Neural crest cell (in vitro differentiated cells): ENCODE data around the gene TMEM154. TPM values are rescaled to one million over a fixed set of nuclear protein-coding genes. Genes with fewer than 3 reads are reported as not detected.

ENCODE experiments used
- DNase-seq: peaks from one replicate; pipeline ENCODE4 v3.0.0; 2021; ENCODE audit warnings: low read depth, mixed read lengths, low spot score
- H3K27ac Mint-ChIP-seq: one replicate; pipeline ENCODE4 v1.8.0; 2021; ENCODE audit warnings: mild to moderate bottlenecking, mixed read lengths; ENCODE audit not compliant: unreplicated experiment
- H3K27me3 Mint-ChIP-seq: 2 replicates; pipeline ENCODE4 v1.8.0; 2021; ENCODE audit warnings: low read depth, mild to moderate bottlenecking, mixed read lengths
- H3K36me3 Mint-ChIP-seq: 2 replicates; pipeline ENCODE4 v1.8.0; 2021; ENCODE audit warnings: low read depth, mild to moderate bottlenecking, mixed read lengths
- H3K4me1 Mint-ChIP-seq: 2 replicates; pipeline ENCODE4 v1.8.0; 2021; ENCODE audit warnings: mixed read lengths
- H3K4me3 Mint-ChIP-seq: one replicate; pipeline ENCODE4 v1.8.0; 2021; ENCODE audit warnings: mild to moderate bottlenecking, mixed read lengths
- H3K9me3 Mint-ChIP-seq: 2 replicates; pipeline ENCODE4 v1.8.0; 2021; ENCODE audit warnings: mixed read lengths
- CTCF ChIP-seq: fragments of 200-600 bp; sonication (generic); conservative IDR thresholded peaks from 2 replicates; pipeline ENCODE4 v1.5.0; 2021; ENCODE audit warnings: antibody characterized with exemption, mild to moderate bottlenecking
- total RNA-seq: library from RNA; stranded (reverse); gene quantifications from 2 replicates; pipeline ENCODE4 v1.2.1, GENCODE V29; 2021

Gene TMEM154
- total RNA-seq, 1 donor from 2014 or later: 0.44 TPM

GRCh38 chr4:152704788-152705187, 25.0 kb upstream of the TMEM154 start:
- no peak for DNase-seq
- Mint-ChIP-seq H3K9me3 (peaks cover 10% of the 10 kb centered on the region), H3K27ac (no peak overlapping the region), H3K36me3 (no peaks in the 10 kb centered on the region), H3K27me3 (peaks cover 2% of the 10 kb centered on the region), H3K4me1 (peaks cover 9% of the 10 kb centered on the region), H3K4me3 (no peak overlapping the region)
- TF ChIP-seq CTCF: no peak

- H3K4me3 Mint-ChIP-seq: no peak overlapping the region
- H3K4me1 Mint-ChIP-seq: peaks cover 37% of the 10 kb centered on the region
Observed at GRCh38 chr4:152700151-152700550, 20.4 kb upstream of the TMEM154 start.

GRCh38 chr4:152699313-152699712, 19.5 kb upstream of the TMEM154 start:
- peaks cover 2% of the 10 kb centered on the region for H3K27me3 Mint-ChIP-seq
- peaks cover 3% of the 10 kb centered on the region for H3K9me3 Mint-ChIP-seq
- no peak overlapping the region for H3K27ac Mint-ChIP-seq
- no peak overlapping the region for H3K4me3 Mint-ChIP-seq
- H3K4me1 Mint-ChIP-seq: peaks cover 37% of the 10 kb centered on the region
- no peak for DNase-seq
- H3K36me3 Mint-ChIP-seq: no peaks in the 10 kb centered on the region
- TF ChIP-seq CTCF: no peak

More at GRCh38 chr4:152700151-152700550, 20.4 kb upstream of the TMEM154 start:
- no peak overlapping the region for H3K27ac Mint-ChIP-seq
- no peaks in the 10 kb centered on the region for H3K36me3 Mint-ChIP-seq
- peaks cover 7% of the 10 kb centered on the region for H3K9me3 Mint-ChIP-seq
- H3K27me3 Mint-ChIP-seq: peaks cover 2% of the 10 kb centered on the region
- TF ChIP-seq CTCF: no peak
- no peak for DNase-seq

GRCh38 chr4:152698089-152698499, 18.3 kb upstream of the TMEM154 start:
- Mint-ChIP-seq H3K27me3 (peaks cover 2% of the 10 kb centered on the region), H3K4me3 (no peak overlapping the region), H3K4me1 (peaks cover 37% of the 10 kb centered on the region), H3K36me3 (no peaks in the 10 kb centered on the region), H3K9me3 (no peaks in the 10 kb centered on the region), H3K27ac (no peak overlapping the region)
- TF ChIP-seq CTCF: no peak
- no peak for DNase-seq

- H3K27ac Mint-ChIP-seq: peak overlapping the region; percentile 91
Observed at GRCh38 chr4:152697284-152698088, 17.7 kb upstream of the TMEM154 start.

More at GRCh38 chr4:152697284-152698088, 17.7 kb upstream of the TMEM154 start:
- Mint-ChIP-seq H3K36me3 (no peaks in the 10 kb centered on the region), H3K4me1 (peaks cover 37% of the 10 kb centered on the region), H3K4me3 (peak overlapping the region; percentile 0), H3K27me3 (peaks cover 2% of the 10 kb centered on the region), H3K9me3 (no peaks in the 10 kb centered on the region)
- DNase-seq: no peak
- no peak for TF ChIP-seq CTCF
